ENCODE measurements around the gene NTPCR.

- TF ChIP-seq CTCF (conservative IDR thresholded peaks at IDR 0.05) (no peak), ZFX (IDR thresholded peaks at IDR 0.05) (no peak)
Measured at GRCh38 chr1:232940262-232940661, 10.1 kb upstream of the NTPCR start.

All from C4-2B (cell line).